Measurements from ENCODE around the gene RAPGEF4.

The RAPGEF4 gene

DNA sequence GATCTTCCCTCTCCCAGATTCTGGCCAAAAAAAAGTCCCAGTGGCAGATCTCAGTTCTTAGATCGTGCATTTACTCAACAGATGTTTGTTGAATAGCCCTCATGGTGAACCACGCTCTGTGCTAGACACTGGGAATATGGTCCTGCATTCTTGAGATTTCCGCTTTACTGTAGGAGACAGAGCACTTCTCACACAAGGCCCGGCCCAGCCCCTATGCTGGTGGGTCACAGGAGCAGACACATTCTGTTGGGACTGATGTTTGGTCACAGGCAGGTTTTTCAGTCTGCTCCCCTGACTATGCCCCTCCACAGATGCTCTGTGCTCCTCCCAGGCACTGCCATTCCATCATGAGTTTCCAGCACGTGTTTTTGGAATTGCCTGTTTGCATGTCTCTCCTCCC is 110.9 kb downstream of the RAPGEF4 start:
- no peak for TF ChIP-seq FOXP2 (optimal IDR thresholded peaks at IDR 0.05; ENCODE audit: borderline replicate concordance, extremely low read depth, extremely low read length, insufficient read depth)
- TF ChIP-seq TAF1 (IDR thresholded peaks at IDR 0.05; ENCODE audit: borderline replicate concordance, insufficient read depth, low read length): no peak
- TF ChIP-seq SIN3A (IDR thresholded peaks at IDR 0.05; ENCODE audit: borderline replicate concordance, insufficient read depth, low read length): no peak
- TF ChIP-seq POLR2AphosphoS5 (IDR thresholded peaks at IDR 0.05; ENCODE audit: low read depth, low read length): no peak
- TF ChIP-seq, protein P1, sequence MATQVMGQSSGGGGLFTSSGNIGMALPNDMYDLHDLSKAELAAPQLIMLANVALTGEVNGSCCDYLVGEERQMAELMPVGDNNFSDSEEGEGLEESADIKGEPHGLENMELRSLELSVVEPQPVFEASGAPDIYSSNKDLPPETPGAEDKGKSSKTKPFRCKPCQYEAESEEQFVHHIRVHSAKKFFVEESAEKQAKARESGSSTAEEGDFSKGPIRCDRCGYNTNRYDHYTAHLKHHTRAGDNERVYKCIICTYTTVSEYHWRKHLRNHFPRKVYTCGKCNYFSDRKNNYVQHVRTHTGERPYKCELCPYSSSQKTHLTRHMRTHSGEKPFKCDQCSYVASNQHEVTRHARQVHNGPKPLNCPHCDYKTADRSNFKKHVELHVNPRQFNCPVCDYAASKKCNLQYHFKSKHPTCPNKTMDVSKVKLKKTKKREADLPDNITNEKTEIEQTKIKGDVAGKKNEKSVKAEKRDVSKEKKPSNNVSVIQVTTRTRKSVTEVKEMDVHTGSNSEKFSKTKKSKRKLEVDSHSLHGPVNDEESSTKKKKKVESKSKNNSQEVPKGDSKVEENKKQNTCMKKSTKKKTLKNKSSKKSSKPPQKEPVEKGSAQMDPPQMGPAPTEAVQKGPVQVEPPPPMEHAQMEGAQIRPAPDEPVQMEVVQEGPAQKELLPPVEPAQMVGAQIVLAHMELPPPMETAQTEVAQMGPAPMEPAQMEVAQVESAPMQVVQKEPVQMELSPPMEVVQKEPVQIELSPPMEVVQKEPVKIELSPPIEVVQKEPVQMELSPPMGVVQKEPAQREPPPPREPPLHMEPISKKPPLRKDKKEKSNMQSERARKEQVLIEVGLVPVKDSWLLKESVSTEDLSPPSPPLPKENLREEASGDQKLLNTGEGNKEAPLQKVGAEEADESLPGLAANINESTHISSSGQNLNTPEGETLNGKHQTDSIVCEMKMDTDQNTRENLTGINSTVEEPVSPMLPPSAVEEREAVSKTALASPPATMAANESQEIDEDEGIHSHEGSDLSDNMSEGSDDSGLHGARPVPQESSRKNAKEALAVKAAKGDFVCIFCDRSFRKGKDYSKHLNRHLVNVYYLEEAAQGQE (IDR thresholded peaks at IDR 0.05; ENCODE audit: insufficient read depth in 1 of 2, low read depth in 2 of 2, low read length in 2 of 2): no peak

DNA sequence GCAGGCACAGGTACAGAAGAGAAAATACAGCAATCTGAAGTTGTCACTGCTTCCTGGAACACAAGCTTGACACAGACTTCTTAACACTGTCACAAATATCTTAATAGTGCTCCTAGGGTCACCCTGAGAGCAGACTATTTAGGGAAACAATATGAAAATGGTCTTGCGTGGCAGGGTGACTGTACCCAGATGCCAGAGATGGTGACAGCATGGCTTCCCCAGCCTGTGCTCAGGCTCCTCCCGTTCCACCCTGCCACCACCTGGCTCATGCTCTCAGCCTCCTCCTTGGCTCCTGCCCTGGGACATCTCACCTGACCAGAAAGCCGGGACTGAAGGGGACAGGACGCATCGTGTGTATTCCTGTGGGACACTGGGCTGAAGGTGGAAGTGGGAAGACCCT is 111.5 kb downstream of the RAPGEF4 start:
- TF ChIP-seq TAF1 (IDR thresholded peaks at IDR 0.05; ENCODE audit: borderline replicate concordance, insufficient read depth, low read length): no peak
- TF ChIP-seq, protein P1 (IDR thresholded peaks at IDR 0.05; ENCODE audit: insufficient read depth in 1 of 2, low read depth in 2 of 2, low read length in 2 of 2): no peak
- no peak for TF ChIP-seq POLR2AphosphoS5 (IDR thresholded peaks at IDR 0.05; ENCODE audit: low read depth, low read length)
- no peak for TF ChIP-seq FOXP2 (optimal IDR thresholded peaks at IDR 0.05; ENCODE audit: borderline replicate concordance, extremely low read depth, extremely low read length, insufficient read depth)
- TF ChIP-seq SIN3A (IDR thresholded peaks at IDR 0.05; ENCODE audit: borderline replicate concordance, insufficient read depth, low read length): no peak

DNA sequence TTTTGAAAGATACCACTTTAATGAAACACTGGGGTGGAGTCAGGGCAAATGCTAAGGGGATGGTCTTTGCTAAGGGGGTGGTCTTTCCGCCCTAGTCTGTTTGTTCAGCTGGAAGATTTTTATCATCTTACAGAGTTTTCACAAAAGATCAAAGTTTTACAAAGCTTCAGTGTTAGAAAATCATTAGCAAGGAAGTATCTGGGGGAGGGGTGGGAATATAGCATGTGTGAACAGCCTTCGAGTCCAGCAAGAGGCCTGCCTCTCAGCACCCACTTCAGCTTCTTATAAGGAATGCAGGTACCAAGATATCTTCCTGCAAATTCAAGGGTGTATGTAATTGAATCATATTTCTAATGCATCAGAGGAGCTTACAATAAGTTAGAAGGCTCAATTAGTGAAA is 112.9 kb downstream of the RAPGEF4 start:
- no peak for TF ChIP-seq SIN3A (IDR thresholded peaks at IDR 0.05; ENCODE audit: borderline replicate concordance, insufficient read depth, low read length)
- TF ChIP-seq, protein P1 (IDR thresholded peaks at IDR 0.05; ENCODE audit: insufficient read depth in 1 of 2, low read depth in 2 of 2, low read length in 2 of 2): no peak

DNA sequence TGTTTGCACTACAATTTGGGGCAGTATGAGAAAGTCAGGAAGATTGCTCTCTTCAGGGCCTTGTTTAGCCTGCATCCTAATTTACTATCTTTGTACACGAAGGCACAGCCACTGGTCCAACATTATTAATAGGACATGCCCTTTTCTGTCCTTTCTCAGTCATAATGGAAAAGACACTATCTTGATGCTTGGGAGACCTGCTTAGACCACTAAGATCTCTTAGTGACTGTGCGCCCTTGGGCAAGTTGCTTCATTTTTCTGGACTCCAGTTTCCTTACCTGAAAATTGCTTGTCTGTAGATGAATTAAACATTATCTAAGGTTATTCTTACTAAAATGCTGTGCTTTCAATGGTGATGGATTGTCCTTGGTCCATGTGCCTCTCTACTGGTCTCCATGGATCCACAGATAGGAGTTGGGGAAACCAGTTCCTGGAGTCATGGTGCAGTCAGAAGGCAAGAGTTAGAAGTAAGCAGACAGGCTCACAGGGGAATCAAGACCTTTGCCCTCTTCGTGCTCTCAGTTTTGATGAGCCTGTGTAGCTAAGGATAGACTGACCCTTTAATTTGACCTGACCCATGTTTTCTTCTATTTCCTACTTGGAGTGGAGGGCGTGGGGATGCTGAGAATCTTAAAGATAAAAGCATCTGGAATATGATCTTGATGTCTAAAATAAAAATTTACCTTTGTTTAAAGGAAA is 114.0 kb downstream of the RAPGEF4 start:
- TF ChIP-seq POLR2AphosphoS5 (IDR thresholded peaks at IDR 0.05; ENCODE audit: low read depth, low read length) (no peak), FOXP2 (optimal IDR thresholded peaks at IDR 0.05; ENCODE audit: borderline replicate concordance, extremely low read depth, extremely low read length, insufficient read depth) (no peak), TAF1 (IDR thresholded peaks at IDR 0.05; ENCODE audit: borderline replicate concordance, insufficient read depth, low read length) (no peak), SIN3A (IDR thresholded peaks at IDR 0.05; ENCODE audit: borderline replicate concordance, insufficient read depth, low read length) (no peak)
- TF ChIP-seq, protein P1 (IDR thresholded peaks at IDR 0.05; ENCODE audit: insufficient read depth in 1 of 2, low read depth in 2 of 2, low read length in 2 of 2): no peak

DNA sequence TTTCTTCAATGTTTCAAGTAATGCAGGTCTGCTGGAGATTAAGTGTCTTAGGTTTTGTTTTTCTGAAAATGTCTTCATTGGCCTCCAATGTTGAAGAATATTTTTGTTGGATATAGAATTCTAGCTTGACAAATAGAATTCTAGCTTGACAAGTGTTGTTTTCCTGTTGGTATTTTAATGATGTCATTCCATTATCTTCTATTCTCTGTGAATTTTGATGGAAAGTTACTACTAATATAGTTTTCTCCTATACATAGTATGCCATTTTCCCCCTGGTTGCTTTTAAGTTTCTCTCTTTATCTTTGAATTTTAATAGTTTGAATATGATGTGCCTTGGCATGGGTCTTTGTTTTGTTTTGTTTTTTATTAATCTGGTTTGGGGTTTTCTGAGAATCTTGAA is 119.9 kb downstream of the RAPGEF4 start:
- no peak for TF ChIP-seq TAF1 (IDR thresholded peaks at IDR 0.05; ENCODE audit: borderline replicate concordance, insufficient read depth, low read length)
- TF ChIP-seq FOXP2 (optimal IDR thresholded peaks at IDR 0.05; ENCODE audit: borderline replicate concordance, extremely low read depth, extremely low read length, insufficient read depth): no peak
- no peak for TF ChIP-seq POLR2AphosphoS5 (IDR thresholded peaks at IDR 0.05; ENCODE audit: low read depth, low read length)
- TF ChIP-seq, protein P1 (IDR thresholded peaks at IDR 0.05; ENCODE audit: insufficient read depth in 1 of 2, low read depth in 2 of 2, low read length in 2 of 2): no peak
- no peak for TF ChIP-seq SIN3A (IDR thresholded peaks at IDR 0.05; ENCODE audit: borderline replicate concordance, insufficient read depth, low read length)
